B cell (primary cell): ENCODE data around the gene HOXB9. TPM values are rescaled to one million over a fixed set of nuclear protein-coding genes. Genes with fewer than 3 reads are reported as not detected.

Experiments
- ATAC-seq: fragments of 200-7000 bp; cut with Tn5 transposase; one replicate; pipeline ENCODE4 v1.10.0; 2021; ENCODE audit warnings: low read depth, mild to moderate bottlenecking, moderate number of reproducible peaks, moderate library complexity
- CTCF ChIA-PET: fragments of 350-600 bp; sonication (Branson Sonifier 250); formaldehyde crosslinking; loops from one replicate; lab custom pipeline; 2021; ENCODE audit warnings: antibody characterized with exemption, inconsistent platforms; lab: Charles Lee
- POLR2A ChIA-PET: fragments of 350-600 bp; sonication (Branson Sonifier 250); formaldehyde crosslinking; loops from one replicate; lab custom pipeline; 2021; ENCODE audit warnings: antibody characterized with exemption; lab: Charles Lee
- DNase-seq: peaks from one replicate; pipeline ENCODE4 v3.0.0; 2013
- H2AFZ ChIP-seq: 2 replicates; pipeline ENCODE4 v1.6.1; 2012; ENCODE audit warnings: mild to moderate bottlenecking, low read depth, low read length; ENCODE audit not compliant: insufficient read depth, poor library complexity, severe bottlenecking
- H3K27ac ChIP-seq, 2 donors: 1 replicate in 1 of 2; 2 replicates in 1 of 2; pipeline ENCODE4 v1.5.1; 2012 to 2013; ENCODE audit warnings: low read length in 2 of 2, mild to moderate bottlenecking in 2 of 2, moderate library complexity in 1 of 2
- H3K27me3 ChIP-seq, 4 experiments: fragments of 200-600 bp in 1 of 4; sonication (generic) in 1 of 4; replicated peaks in 1 of 4; 1 replicate in 2 of 4; 2 replicates in 2 of 4; pipeline versions ENCODE4 v1.6.1 to v1.7.0; 2013 to 2016; ENCODE audit warnings: low read length in 3 of 4, mild to moderate bottlenecking in 2 of 4, mixed read lengths in 1 of 4, moderate library complexity in 1 of 4; ENCODE audit not compliant: insufficient read depth in 4 of 4, control insufficient read depth in 3 of 4; ENCODE audit errors: control extremely low read depth in 1 of 4
- H3K36me3 ChIP-seq, 2 experiments: replicated peaks in 1 of 2; 1 replicate in 1 of 2; 2 replicates in 1 of 2; pipeline versions ENCODE4 v1.6.1 to v1.7.1; 2013; ENCODE audit warnings: low read length in 1 of 2; ENCODE audit not compliant: insufficient read depth in 2 of 2, control insufficient read depth in 1 of 2; ENCODE audit errors: control extremely low read depth in 1 of 2, extremely low read depth in 1 of 2
- H3K4me1 ChIP-seq, 2 donors: fragments of 200-600 bp in 1 of 2; sonication (generic) in 1 of 2; 1 replicate in 1 of 2; 2 replicates in 1 of 2; pipeline versions ENCODE4 v1.5.1 to v1.6.1; 2013 to 2017; ENCODE audit warnings: low read length in 2 of 2; ENCODE audit not compliant: control insufficient read depth in 2 of 2, insufficient read depth in 2 of 2
- H3K4me2 ChIP-seq: replicated peaks from 2 replicates; pipeline ENCODE3; 2012; ENCODE audit warnings: mild to moderate bottlenecking, low read depth, low read length; ENCODE audit not compliant: poor library complexity, severe bottlenecking
- H3K4me3 ChIP-seq, 5 experiments: fragments of 200-600 bp in 1 of 5; sonication (generic) in 1 of 5; 1 replicate in 3 of 5; 2 replicates in 2 of 5; pipeline versions ENCODE4 v1.5.1 to v1.7.0; 2011 to 2016; ENCODE audit warnings: low read length in 4 of 5, mild to moderate bottlenecking in 4 of 5, low read depth in 2 of 5, control low read depth in 1 of 5, moderate library complexity in 1 of 5; ENCODE audit not compliant: insufficient read depth in 1 of 5; ENCODE audit errors: control extremely low read depth in 1 of 5, extremely low read depth in 1 of 5
- H3K79me2 ChIP-seq: fragments of 200-600 bp; sonication (generic); one replicate; pipeline ENCODE4 v1.6.0; 2016; ENCODE audit warnings: low read length; ENCODE audit not compliant: control insufficient read depth, insufficient read depth
- H3K9ac ChIP-seq: fragments of 200-600 bp; sonication (generic); 2 replicates; pipeline ENCODE4 v1.6.1; 2017; ENCODE audit warnings: mild to moderate bottlenecking, low read length, moderate library complexity
- H3K9me3 ChIP-seq, 3 donors: one replicate each; pipeline versions ENCODE4 v1.6.1 to v1.7.1; 2013; ENCODE audit warnings: low read length in 2 of 3; ENCODE audit not compliant: control insufficient read depth in 2 of 3, insufficient read depth in 1 of 3; ENCODE audit errors: control extremely low read depth in 1 of 3
- H4K20me1 ChIP-seq: 2 replicates; pipeline ENCODE4 v1.6.0; 2012; ENCODE audit warnings: mild to moderate bottlenecking, low read length; ENCODE audit not compliant: insufficient read depth, control insufficient read depth, poor library complexity, severe bottlenecking
- H3K27ac Mint-ChIP-seq: one replicate; pipeline ENCODE4 v1.8.0; 2021; ENCODE audit warnings: mixed read lengths
- H3K27me3 Mint-ChIP-seq: one replicate; pipeline ENCODE4 v1.8.0; 2021; ENCODE audit warnings: mixed read lengths
- H3K4me1 Mint-ChIP-seq: one replicate; pipeline ENCODE4 v1.8.0; 2021; ENCODE audit warnings: mixed read lengths
- H3K4me3 Mint-ChIP-seq: one replicate; pipeline ENCODE4 v1.8.0; 2021; ENCODE audit warnings: mixed read lengths
- H3K9me3 Mint-ChIP-seq: one replicate; pipeline ENCODE4 v1.8.0; 2022; ENCODE audit warnings: mixed read lengths; ENCODE audit not compliant: insufficient read depth
- CTCF ChIP-seq: fragments of 200-600 bp; IDR thresholded peaks from one replicate; pipeline ENCODE4 v1.8.0; 2022; ENCODE audit warnings: antibody characterized with exemption, mild to moderate bottlenecking
- EZH2 ChIP-seq: IDR thresholded peaks from 2 replicates; pipeline ENCODE4 v1.6.1; 2012; ENCODE audit warnings: borderline replicate concordance, low read depth, mild to moderate bottlenecking, moderate library complexity, low read length; ENCODE audit not compliant: insufficient read depth, poor library complexity, severe bottlenecking
- WGBS: methylation state at CpG from one replicate; pipeline ENCODE4 v1.1.5; 2013; ENCODE audit warnings: missing lambda C conversion rate; ENCODE audit not compliant: insufficient coverage; 5-methylcytosine and 5-hydroxymethylcytosine counted together
- intact Hi-C: fragments of 100-400 bp; cut with micrococcal nuclease; formaldehyde crosslinking; loops from one replicate; pipeline ENCODE4 v1.10.0; 2022
- polyA plus RNA-seq: library from polyadenylated mRNA; depleted of rRNA; stranded (reverse); fragments of >200 nt; gene quantifications from 2 replicates; pipeline ENCODE4 v1.2.3, GENCODE V29; 2012
- total RNA-seq, 2 donors: library from RNA; stranded (reverse); fragments of 120-200 nt in 1 of 2; gene quantifications; 1 replicate in 1 of 2; 2 replicates in 1 of 2; pipeline versions ENCODE4 v1.2.3 to v1.2.4, GENCODE V29; 2013 to 2022

HOXB9 gene
- total and polyA plus RNA-seq, 2 donors (not counting 1 experiment from before 2014, with no cell fraction given) = 0.07 TPM; not detected in 1

- Histone ChIP-seq H3K4me2 (no peak overlapping the region), H3K9me3 (peaks cover 0 to 36% (median 0%) of the 10 kb centered on the region in 3 donors), H3K27me3 (peaks cover 0 to 100% (median 77%) of the 10 kb centered on the region in 4 experiments), H3K9ac (no peak overlapping the region), H3K79me2 (no peaks in the 10 kb centered on the region), H3K4me1 (peaks cover 34 to 41% of the 10 kb centered on the region in 2 donors), H3K36me3 (no peaks in the 10 kb centered on the region), H2AFZ (no peak overlapping the region), H3K27ac (no peak overlapping the region), H3K4me3 (no peak overlapping the region), H4K20me1 (peaks cover 8% of the 10 kb centered on the region)
- POLR2A ChIA-PET = interaction anchor here (0.5 to 0.6 kb wide), 2 partner anchors 12 to 25 kb away, joined by 5 to 10 read pairs; partner anchors contain the start of gene HOXB9
- Mint-ChIP-seq H3K4me1 (peaks cover 31% of the 10 kb centered on the region), H3K4me3 (no peak overlapping the region), H3K27ac (no peak overlapping the region), H3K27me3 (peaks cover 83% of the 10 kb centered on the region), H3K9me3 (no peaks in the 10 kb centered on the region)
- intact Hi-C loops = no loop called here
- ATAC-seq (no peak), DNase-seq (no peak)
- CTCF ChIA-PET = interaction anchor here (0.6 to 1.7 kb wide), 10 partner anchors 29 to 305 kb away, joined by 3 to 5 read pairs (median 4); no protein-coding TSS in a partner anchor
- WGBS = 87% methylated on average over 16 of the region's 17 CpGs
- TF ChIP-seq CTCF (no peak), EZH2 (no peak)
Measured at GRCh38 chr17:48600244-48601098, 25.7 kb downstream of the HOXB9 start.

DNA sequence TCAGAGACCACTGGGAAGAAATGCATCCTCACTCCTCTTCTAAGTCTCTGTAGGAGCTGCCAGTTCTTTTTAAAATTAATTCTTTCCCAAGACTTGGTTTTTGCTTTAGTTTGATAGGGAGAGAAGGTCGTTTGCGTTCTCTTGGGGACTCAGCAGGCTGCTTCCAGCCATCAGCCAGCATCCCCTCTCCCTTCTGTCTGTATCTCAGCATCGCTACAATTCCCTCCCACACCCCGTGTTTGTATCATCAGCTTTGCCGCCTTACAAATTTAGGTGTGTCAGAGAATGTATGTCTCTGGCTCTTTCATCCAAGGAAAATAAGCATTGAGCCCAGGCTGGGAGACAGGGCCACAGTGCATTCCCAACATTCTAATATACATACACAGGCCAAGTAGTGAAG is 26.8 kb downstream of the HOXB9 start:
- Histone ChIP-seq H3K27me3 (peaks cover 0 to 100% (median 79%) of the 10 kb centered on the region in 4 experiments), H3K27ac (no peak overlapping the region), H4K20me1 (peaks cover 8% of the 10 kb centered on the region), H3K4me3 (no peak overlapping the region), H2AFZ (no peak overlapping the region), H3K9me3 (peaks cover 0 to 35% (median 0%) of the 10 kb centered on the region in 3 donors), H3K9ac (no peak overlapping the region), H3K4me2 (no peak overlapping the region), H3K4me1 (peaks cover 36 to 41% of the 10 kb centered on the region in 2 donors), H3K79me2 (no peaks in the 10 kb centered on the region), H3K36me3 (no peaks in the 10 kb centered on the region)
- WGBS = 100% methylated on average over 2 of the region's 5 CpGs
- Mint-ChIP-seq H3K9me3 (no peaks in the 10 kb centered on the region), H3K4me3 (peak overlapping the region; percentile 37), H3K4me1 (peaks cover 31% of the 10 kb centered on the region), H3K27me3 (peaks cover 83% of the 10 kb centered on the region), H3K27ac (no peak overlapping the region)
- intact Hi-C loops = loop anchor here (5.0 kb wide), 1 partner anchor 128 kb away; the partner anchor contains the start of gene HOXB13
- TF ChIP-seq EZH2 (no peak), CTCF (no peak)
- ChIA-PET POLR2A (no interaction called here), CTCF (interaction anchor here (1.0 to 1.1 kb wide), 2 partner anchors 9 kb away, joined by 3 to 6 read pairs; no protein-coding TSS in a partner anchor)
- DNase-seq (peak; percentile 11), ATAC-seq (no peak)
